Measurements from ENCODE around the gene CXXC1.

- TF ChIP-seq CTCF (IDR thresholded peaks at IDR 0.05) (no peak), POLR2A (IDR thresholded peaks at IDR 0.05) (no peak), EP300 (IDR thresholded peaks at IDR 0.05) (no peak)
Observed at GRCh38 chr18:50274941-50275340, 12.6 kb downstream of the CXXC1 start.

Measured in sigmoid colon (tissue), 4 donors.